Retinal pigment epithelial cell (primary cell): ENCODE data around the gene PDCD7.
"Not testable (repeated sequence)": the region's sequence is repeated elsewhere in the genome, so short reads cannot be mapped to it uniquely, and the experiment has no call there.

Experiments
- DNase-seq: peaks from one replicate; pipeline ENCODE4 v3.0.0-alpha.2; 2010; ENCODE audit warnings: low read depth
- H3K4me3 ChIP-seq: 2 replicates; pipeline ENCODE4 v1.5.1; 2011; ENCODE audit warnings: mild to moderate bottlenecking, low read length, control low read depth, moderate library complexity
- TF ChIP-seq, protein P1 (sequence below): conservative IDR thresholded peaks from 2 replicates; pipeline ENCODE4 v1.5.1; 2011; ENCODE audit warnings: low read depth, low read length, control low read depth, inconsistent platforms

The PDCD7 gene

DNA sequence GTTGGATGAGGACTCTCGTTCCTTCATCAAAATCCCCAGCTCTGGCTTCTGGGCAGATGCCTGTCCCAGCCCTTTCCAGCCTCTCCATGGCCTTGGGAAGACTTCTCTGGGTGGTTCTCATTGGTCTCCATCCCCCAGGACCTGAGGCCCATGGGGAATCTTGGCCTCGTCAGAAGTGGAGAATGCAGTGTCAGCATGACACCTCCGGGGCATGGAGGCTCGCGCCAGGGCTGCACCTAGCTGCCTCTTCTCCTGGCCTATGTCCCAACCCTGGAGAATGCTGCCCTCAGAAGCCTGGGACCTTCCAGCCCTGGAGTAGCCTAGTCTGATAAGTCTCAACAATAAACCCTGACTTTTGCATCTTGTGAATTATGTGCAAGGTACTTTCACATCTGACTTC is 54.0 kb downstream of the PDCD7 start:
- TF ChIP-seq, protein P1, sequence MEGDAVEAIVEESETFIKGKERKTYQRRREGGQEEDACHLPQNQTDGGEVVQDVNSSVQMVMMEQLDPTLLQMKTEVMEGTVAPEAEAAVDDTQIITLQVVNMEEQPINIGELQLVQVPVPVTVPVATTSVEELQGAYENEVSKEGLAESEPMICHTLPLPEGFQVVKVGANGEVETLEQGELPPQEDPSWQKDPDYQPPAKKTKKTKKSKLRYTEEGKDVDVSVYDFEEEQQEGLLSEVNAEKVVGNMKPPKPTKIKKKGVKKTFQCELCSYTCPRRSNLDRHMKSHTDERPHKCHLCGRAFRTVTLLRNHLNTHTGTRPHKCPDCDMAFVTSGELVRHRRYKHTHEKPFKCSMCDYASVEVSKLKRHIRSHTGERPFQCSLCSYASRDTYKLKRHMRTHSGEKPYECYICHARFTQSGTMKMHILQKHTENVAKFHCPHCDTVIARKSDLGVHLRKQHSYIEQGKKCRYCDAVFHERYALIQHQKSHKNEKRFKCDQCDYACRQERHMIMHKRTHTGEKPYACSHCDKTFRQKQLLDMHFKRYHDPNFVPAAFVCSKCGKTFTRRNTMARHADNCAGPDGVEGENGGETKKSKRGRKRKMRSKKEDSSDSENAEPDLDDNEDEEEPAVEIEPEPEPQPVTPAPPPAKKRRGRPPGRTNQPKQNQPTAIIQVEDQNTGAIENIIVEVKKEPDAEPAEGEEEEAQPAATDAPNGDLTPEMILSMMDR: no peak
- no peak overlapping the region for H3K4me3 ChIP-seq
- no peak for DNase-seq

DNA sequence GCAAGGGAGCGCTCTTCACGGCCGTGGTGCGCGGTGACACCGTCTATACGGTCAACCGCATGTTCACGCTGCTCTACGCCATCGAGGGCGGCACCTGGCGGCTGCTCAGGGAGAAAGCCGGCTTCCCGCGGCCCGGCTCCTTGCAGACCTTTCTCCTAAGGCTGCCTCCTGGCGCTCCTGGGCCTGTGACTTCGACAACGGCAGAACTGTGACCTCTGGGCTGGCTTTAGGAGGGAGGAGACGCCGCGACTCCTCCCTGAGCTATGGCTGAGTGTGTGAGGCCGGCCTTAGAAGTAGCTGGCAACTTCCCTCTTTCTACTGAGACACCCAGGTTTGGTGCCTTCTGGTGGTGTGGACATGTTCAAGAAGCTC is 55.6 kb downstream of the PDCD7 start:
- no peak overlapping the region for H3K4me3 ChIP-seq
- TF ChIP-seq, protein P1: peak; percentile 72
- no peak for DNase-seq

DNA sequence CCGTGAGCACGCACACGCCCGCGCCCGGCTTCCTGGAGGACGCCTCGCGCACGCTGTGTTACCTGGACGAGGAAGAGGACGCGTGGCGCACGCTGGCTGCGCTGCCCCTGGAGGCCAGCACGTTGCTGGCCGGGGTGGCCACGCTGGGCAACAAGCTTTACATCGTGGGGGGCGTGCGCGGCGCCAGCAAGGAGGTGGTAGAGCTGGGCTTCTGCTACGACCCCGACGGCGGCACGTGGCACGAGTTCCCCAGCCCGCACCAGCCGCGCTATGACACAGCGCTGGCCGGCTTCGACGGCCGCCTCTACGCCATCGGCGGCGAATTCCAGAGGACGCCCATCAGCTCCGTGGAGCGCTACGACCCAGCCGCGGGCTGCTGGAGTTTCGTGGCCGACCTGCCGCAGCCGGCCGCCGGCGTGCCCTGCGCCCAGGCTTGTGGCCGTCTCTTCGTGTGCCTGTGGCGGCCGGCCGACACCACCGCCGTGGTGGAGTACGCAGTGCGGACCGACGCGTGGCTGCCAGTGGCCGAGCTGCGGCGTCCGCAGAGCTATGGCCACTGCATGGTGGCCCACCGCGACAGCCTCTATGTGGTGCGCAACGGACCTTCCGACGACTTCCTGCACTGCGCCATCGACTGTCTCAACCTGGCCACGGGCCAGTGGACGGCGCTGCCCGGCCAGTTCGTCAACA is 56.2 kb downstream of the PDCD7 start:
- H3K4me3 ChIP-seq: no peak overlapping the region
- DNase-seq: no peak
- TF ChIP-seq, protein P1: no peak

DNA sequence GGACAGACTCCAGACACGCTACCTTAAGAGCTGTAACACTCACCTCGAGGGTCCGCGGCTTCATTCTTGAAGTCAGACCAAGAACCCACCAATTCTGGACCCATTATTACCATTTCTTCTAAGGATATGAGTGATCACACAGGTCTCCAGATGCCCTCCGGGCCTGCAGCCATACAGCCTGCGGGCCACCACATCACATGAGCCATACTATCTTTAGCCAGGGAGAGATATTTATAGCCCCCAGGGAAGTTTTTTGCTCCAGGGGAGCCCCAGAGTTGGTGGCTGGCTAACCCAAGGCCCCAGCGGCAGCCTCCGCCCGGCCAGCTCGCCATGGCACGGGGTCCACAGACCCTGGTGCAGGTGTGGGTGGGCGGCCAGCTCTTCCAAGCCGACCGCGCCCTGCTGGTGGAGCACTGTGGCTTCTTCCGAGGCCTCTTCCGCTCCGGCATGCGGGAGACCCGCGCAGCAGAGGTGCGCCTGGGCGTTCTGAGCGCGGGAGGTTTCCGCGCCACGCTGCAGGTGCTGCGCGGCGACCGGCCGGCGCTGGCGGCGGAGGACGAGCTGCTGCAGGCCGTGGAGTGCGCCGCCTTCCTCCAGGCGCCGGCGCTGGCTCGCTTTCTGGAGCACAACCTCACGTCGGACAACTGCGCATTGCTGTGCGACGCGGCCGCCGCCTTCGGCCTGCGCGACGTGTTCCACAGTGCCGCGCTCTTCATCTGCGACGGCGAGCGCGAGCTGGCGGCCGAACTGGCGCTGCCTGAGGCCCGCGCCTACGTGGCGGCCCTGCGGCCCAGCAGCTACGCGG is 56.9 kb downstream of the PDCD7 start, which contains the start of gene KBTBD13:
Gene KBTBD13 (plus strand): TSS at position 261 of the 805 bp plus-strand sequence. CDS start 70 bp downstream, at position 331.
- DNase-seq: no peak
- H3K4me3 ChIP-seq: no peak within 1 kb of the TSS
- TF ChIP-seq, protein P1: no peak

DNA sequence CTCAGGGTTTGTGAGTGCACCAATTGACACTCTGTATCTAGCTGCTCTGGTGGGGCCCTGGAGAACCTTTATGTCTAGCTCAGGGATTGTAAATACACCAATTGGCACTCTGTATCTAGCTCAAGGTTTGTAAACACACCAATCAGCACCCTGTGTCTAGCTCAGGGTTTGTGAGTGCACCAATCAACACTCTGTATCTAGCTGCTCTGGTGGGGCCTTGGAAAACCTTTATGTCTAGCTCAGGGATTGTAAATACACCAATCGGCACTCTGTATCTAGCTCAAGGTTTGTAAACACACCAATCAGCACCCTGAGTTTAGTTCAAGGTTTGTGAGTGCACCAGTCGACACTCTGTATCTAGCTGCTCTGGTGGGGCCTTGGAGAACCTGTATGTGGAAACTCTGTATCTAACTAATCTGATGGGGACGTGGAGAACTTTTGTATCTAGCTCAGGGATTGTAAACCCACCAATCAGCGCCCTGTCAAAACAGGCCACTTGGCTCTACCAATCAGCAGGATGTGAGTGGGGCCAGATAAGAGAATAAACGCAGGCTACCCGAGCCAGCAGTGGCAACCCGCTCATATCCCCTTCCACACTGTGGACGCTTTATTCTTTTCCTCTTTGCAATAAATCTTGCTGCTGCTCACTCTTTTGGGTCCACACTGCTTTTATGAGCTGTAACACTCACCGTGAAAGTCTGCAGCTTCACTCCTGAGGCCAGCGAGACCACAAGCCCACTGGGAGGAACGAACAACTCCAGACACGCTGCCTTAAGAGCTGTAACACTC is 57.8 kb downstream of the PDCD7 start:
- DNase-seq, H3K4me3 ChIP-seq: not testable (repeated sequence)

DNA sequence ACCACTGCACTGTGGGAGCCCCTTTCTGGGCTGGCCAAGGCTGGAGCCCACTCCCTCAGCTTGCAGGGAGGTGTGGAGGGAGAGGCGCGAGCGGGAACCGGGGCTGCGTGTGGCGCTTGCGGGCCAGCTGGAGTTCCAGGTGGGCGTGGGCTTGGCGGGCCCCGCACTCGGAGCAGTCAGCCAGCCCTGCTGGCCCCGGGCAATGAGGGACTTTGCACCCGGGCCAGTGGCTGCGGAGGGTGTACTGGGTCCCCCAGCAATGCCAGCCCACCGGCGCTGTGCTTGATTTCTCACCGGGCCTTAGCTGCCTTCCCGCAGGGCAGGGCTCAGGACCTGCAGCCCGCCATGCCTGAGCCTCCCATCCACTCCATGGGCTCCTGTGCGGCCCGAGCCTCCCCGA is 58.7 kb downstream of the PDCD7 start:
- DNase-seq, H3K4me3 ChIP-seq: not testable (repeated sequence)

DNA sequence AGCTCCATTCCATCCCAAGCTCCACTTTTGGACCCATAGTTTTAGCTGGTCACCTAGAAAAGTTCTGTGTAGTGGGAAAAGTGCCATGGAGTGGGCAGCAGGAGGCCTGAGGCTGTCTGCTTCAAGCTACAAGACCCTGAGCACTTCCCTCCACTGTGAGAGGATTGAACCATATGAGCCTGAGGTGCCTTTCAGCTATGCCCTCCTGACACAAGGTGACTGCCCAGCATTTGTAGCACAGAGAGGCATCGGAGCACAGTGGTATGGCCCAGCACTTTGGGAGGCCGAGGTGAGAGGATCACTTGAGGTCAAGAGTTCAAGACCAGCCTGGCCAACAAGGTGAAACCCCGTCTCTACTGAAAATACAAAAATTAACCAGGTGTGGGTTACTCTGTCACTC is 61.0 kb downstream of the PDCD7 start:
- no peak overlapping the region for H3K4me3 ChIP-seq
- no peak for DNase-seq
- TF ChIP-seq, protein P1: no peak
